Activated CD8-positive, alpha-beta T cell treated with anti-CD3 and anti-CD28 coated beads for 36 hours (primary cell): ENCODE data around the gene SDK2. TPM values are rescaled to one million over a fixed set of nuclear protein-coding genes. Genes with fewer than 3 reads are reported as not detected.
A peak's percentile ranks its signal among the peaks of the same experiment; 100 is the strongest.

ENCODE experiments used
- ATAC-seq: fragments of 200-7000 bp; cut with Tn5 transposase; one replicate; pipeline ENCODE4 v1.10.0; 2021; ENCODE audit warnings: mild to moderate bottlenecking, moderate library complexity
- CTCF ChIA-PET: fragments of 350-600 bp; sonication (Branson Sonifier 250); formaldehyde crosslinking; loops from one replicate; lab custom pipeline; 2021; ENCODE audit warnings: antibody characterized with exemption; lab: Charles Lee
- POLR2A ChIA-PET: fragments of 350-600 bp; sonication (Branson Sonifier 250); formaldehyde crosslinking; loops from one replicate; lab custom pipeline; 2021; ENCODE audit warnings: antibody characterized with exemption; lab: Charles Lee
- DNase-seq: peaks from one replicate; pipeline ENCODE4 v3.0.0-alpha.2; 2020
- H3K27ac Mint-ChIP-seq: one replicate; pipeline ENCODE4 v1.8.0; 2021; ENCODE audit warnings: mild to moderate bottlenecking, mixed read lengths
- H3K27me3 Mint-ChIP-seq: one replicate; pipeline ENCODE4 v1.8.0; 2021; ENCODE audit warnings: mixed read lengths
- H3K36me3 Mint-ChIP-seq: one replicate; pipeline ENCODE4 v1.8.0; 2021; ENCODE audit warnings: low read depth, mixed read lengths
- H3K4me1 Mint-ChIP-seq: one replicate; pipeline ENCODE4 v1.8.0; 2021; ENCODE audit warnings: low read depth, mixed read lengths
- H3K4me3 Mint-ChIP-seq: one replicate; pipeline ENCODE4 v1.8.0; 2021; ENCODE audit warnings: mild to moderate bottlenecking, moderate library complexity, mixed read lengths
- H3K9me3 Mint-ChIP-seq: one replicate; pipeline ENCODE4 v1.8.0; 2021; ENCODE audit warnings: mixed read lengths
- intact Hi-C: fragments of 100-400 bp; cut with micrococcal nuclease; formaldehyde crosslinking; loops from one replicate; pipeline ENCODE4 v1.10.0; 2022
- total RNA-seq, 2 experiments: library from RNA; stranded (reverse); gene quantifications; one replicate each; pipeline ENCODE4 v1.2.3, GENCODE V29; 2021
- TF ChIP-seq, protein P1 (sequence below): fragments of 200-600 bp; IDR thresholded peaks from one replicate; pipeline ENCODE4 v1.8.0; 2022; ENCODE audit warnings: antibody characterized with exemption, mild to moderate bottlenecking

The SDK2 gene
- total RNA-seq, 2 experiments from 2014 or later: 3.2 to 3.3 TPM

DNA sequence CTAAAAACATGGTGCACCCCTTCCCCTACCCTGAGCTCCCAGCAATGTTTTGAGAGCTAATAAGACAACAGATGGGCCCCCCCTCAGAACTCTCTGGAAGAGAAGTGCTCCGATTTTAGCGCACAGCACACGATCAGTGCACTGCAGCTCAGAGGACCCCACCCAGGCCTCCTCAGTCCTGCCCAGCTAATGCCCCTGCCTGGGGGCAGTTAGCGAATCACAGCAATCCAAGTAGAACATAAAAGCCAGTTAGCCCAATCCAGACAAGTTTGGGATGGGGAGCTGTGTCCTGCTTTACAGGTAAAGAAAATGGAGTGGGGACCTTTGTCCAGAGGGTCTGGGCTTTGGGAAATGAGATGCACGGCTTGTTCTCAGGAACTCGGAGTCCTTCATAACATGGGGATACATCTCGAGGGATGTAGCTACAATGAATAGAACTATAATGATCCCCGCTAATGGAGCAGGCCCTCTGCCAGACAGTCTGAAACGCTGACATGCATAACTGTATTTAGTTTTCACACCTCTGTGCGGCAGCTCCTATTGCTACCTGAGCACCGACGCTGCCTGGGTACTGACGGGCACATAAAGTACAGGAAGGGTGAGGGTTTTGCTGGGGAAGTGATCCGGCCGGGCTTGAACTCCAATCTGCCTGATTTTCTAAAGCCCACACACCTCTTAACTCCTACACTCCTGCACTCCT, 302.7 kb downstream of the SDK2 start:
- intact Hi-C loops: no loop called here
- TF ChIP-seq, protein P1, sequence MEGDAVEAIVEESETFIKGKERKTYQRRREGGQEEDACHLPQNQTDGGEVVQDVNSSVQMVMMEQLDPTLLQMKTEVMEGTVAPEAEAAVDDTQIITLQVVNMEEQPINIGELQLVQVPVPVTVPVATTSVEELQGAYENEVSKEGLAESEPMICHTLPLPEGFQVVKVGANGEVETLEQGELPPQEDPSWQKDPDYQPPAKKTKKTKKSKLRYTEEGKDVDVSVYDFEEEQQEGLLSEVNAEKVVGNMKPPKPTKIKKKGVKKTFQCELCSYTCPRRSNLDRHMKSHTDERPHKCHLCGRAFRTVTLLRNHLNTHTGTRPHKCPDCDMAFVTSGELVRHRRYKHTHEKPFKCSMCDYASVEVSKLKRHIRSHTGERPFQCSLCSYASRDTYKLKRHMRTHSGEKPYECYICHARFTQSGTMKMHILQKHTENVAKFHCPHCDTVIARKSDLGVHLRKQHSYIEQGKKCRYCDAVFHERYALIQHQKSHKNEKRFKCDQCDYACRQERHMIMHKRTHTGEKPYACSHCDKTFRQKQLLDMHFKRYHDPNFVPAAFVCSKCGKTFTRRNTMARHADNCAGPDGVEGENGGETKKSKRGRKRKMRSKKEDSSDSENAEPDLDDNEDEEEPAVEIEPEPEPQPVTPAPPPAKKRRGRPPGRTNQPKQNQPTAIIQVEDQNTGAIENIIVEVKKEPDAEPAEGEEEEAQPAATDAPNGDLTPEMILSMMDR: no peak
- Mint-ChIP-seq H3K27me3 (no peaks in the 10 kb centered on the region), H3K4me1 (no peaks in the 10 kb centered on the region), H3K27ac (no peak overlapping the region), H3K36me3 (no peaks in the 10 kb centered on the region), H3K4me3 (no peak overlapping the region), H3K9me3 (no peaks in the 10 kb centered on the region)
- no peak for ATAC-seq
- POLR2A ChIA-PET: interaction anchor here (1.2 kb wide), 1 partner anchor 28 kb away, joined by 4 read pairs; no protein-coding TSS in a partner anchor
- no peak for DNase-seq
- CTCF ChIA-PET: interaction anchor here (1.5 to 1.7 kb wide), 3 partner anchors 28 to 31 kb away, joined by 4 to 6 read pairs (median 5); partner anchors contain the start of gene CDC42EP4

DNA sequence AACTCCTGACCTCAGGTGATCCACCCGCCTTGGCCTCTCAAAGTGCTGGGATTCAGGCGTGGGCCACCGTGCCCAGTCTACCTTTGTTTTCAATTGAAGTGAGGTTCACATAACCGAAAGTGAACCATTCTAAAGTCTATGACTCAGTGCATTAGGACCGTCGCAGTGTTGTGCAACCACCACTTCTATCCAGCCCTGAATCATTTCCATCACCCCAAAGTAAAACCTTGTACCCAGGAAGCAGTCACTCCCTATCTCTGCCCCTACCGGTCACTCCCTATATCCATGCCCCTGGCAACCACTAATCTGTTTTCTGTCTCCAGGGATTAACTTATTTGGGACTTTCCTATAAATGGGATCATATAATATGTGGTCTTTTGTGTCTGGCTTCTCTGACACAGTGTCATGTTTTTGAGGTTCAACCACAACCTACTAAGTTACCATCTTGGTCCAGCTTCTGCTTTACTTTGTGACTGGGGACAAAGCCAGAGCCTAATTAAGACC, 304.1 kb downstream of the SDK2 start:
- POLR2A ChIA-PET: no interaction called here
- Mint-ChIP-seq H3K27me3 (no peaks in the 10 kb centered on the region), H3K4me3 (no peak overlapping the region), H3K9me3 (no peaks in the 10 kb centered on the region), H3K4me1 (no peaks in the 10 kb centered on the region), H3K27ac (no peak overlapping the region), H3K36me3 (no peaks in the 10 kb centered on the region)
- TF ChIP-seq, protein P1: no peak
- peak; percentile 10 for DNase-seq
- CTCF ChIA-PET: interaction anchor here (1.5 kb wide), 1 partner anchor 29 kb away, joined by 4 read pairs; no protein-coding TSS in a partner anchor
- intact Hi-C loops: no loop called here
- ATAC-seq: no peak

DNA sequence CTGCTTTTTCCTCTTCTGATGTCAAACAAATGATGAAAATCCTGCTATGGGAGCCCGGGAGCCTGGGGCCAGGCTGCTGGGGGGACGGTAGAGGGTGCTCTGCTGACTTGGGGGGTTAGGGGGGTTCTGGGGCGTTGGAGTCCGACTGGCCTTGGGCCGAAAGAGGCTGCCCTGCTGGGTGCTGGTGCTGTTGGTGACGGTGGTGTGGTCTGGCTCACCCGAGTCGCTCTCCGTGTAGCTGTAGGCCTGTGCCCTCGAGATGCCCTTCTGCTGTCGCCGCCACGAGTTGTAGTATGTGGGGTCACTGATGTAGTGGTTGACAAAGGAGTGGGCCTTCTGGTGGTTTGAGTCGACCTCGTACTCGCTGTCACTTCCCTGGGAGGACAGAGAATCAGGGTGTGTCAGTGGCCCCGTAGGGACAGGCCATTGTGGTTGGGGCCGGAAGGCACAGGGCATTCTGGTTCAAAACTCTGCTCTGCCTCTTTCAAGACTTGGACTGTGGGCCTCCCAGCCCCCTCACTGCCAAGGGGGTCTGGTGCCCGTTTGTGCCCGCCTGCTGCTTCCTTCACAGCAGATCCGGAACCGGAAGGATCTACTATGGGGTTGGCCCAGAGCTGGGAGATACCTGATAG, 305.6 kb downstream of the SDK2 start:
- DNase-seq (no peak), ATAC-seq (no peak)
- Mint-ChIP-seq H3K27me3 (no peaks in the 10 kb centered on the region), H3K9me3 (no peaks in the 10 kb centered on the region), H3K4me1 (no peaks in the 10 kb centered on the region), H3K36me3 (no peaks in the 10 kb centered on the region), H3K27ac (no peak overlapping the region), H3K4me3 (no peak overlapping the region)
- TF ChIP-seq, protein P1: no peak
- intact Hi-C loops: no loop called here
- CTCF ChIA-PET: interaction anchor here (0.9 kb wide), 1 partner anchor 31 kb away, joined by 4 read pairs; no protein-coding TSS in a partner anchor
- POLR2A ChIA-PET: no interaction called here

DNA sequence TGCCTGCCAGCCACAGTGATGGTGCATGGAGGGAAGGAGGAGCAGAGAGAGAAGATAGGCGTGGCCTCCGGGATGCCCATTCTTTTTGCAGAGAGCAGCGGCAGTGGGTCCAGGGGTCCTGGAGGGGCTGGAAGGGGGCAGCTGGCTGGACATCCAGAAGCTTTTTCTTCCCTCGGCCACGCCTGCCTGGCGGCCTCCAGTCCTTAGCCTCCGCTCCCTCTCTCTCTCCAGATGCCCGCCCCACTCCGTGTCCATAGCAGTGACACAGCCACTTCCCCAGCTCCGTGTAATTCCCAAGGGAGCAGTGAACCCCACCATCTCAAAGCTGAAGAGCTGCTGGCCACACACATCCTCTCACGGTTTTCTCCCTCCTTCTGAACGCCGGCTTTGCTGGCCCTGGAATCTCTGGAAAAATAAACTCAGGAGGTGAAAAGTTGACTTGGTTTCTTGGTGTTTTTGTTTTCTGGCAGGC, 306.2 kb downstream of the SDK2 start:
- intact Hi-C loops: no loop called here
- DNase-seq: no peak
- ChIA-PET CTCF (no interaction called here), POLR2A (no interaction called here)
- H3K4me1 Mint-ChIP-seq: no peaks in the 10 kb centered on the region
- H3K27me3 Mint-ChIP-seq: no peaks in the 10 kb centered on the region
- TF ChIP-seq, protein P1: no peak
- H3K27ac Mint-ChIP-seq: no peak overlapping the region
- H3K4me3 Mint-ChIP-seq: no peak overlapping the region
- no peaks in the 10 kb centered on the region for H3K9me3 Mint-ChIP-seq
- ATAC-seq: no peak
- no peaks in the 10 kb centered on the region for H3K36me3 Mint-ChIP-seq

DNA sequence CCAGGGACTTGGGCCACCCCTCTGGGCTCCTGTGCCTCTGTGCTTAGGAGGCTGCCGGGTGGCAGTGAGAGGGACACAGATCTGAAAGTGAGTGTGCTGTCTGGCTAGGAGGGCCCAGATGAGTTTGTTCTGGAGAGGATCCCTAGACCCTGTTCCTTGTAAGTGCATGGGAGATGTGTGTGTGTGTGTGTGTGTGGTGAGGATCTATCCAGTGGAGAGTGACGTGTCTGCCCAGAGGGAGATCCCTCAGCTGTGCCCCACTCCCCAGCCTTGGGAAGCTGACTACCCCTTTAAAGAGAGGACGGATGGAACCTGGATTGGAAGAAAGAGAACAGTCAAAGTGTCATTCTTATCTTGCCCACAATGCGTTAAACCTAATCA, 306.9 kb downstream of the SDK2 start:
- ChIA-PET CTCF (no interaction called here), POLR2A (no interaction called here)
- intact Hi-C loops: no loop called here
- no peaks in the 10 kb centered on the region for H3K4me1 Mint-ChIP-seq
- H3K36me3 Mint-ChIP-seq: no peaks in the 10 kb centered on the region
- DNase-seq (no peak), ATAC-seq (no peak)
- H3K9me3 Mint-ChIP-seq: no peaks in the 10 kb centered on the region
- no peaks in the 10 kb centered on the region for H3K27me3 Mint-ChIP-seq
- H3K27ac Mint-ChIP-seq: no peak overlapping the region
- TF ChIP-seq, protein P1: no peak
- no peak overlapping the region for H3K4me3 Mint-ChIP-seq
